ENCODE measurements around the gene KRT38.

The KRT38 gene

GRCh38 chr17:41413353-41413957 lies 27.3 kb downstream of the KRT38 start:
- Histone ChIP-seq H3K27me3 (replicated peaks in 2 of 5; ENCODE audit: control insufficient read depth in 4 of 5, insufficient read depth in 5 of 5, low read length in 4 of 5) (peaks cover 0 to 12% (median 0%) of the 10 kb centered on the region in 5 experiments), H3K4me3 (ENCODE audit: control insufficient read depth in 1 of 7, extremely low read depth in 1 of 7, insufficient read depth in 4 of 7, low read depth in 2 of 7, low read length in 6 of 7) (no peak overlapping the region), H3K4me1 (ENCODE audit: control extremely low read depth in 1 of 4, control insufficient read depth in 4 of 4, insufficient read depth in 4 of 4, low read length in 3 of 4) (no peaks in the 10 kb centered on the region), H3K36me3 (ENCODE audit: control insufficient read depth in 4 of 4, insufficient read depth in 4 of 4, low read length in 3 of 4) (no peaks in the 10 kb centered on the region), H3K27ac (ENCODE audit: insufficient read depth in 1 of 2, low read depth in 1 of 2, low read length in 2 of 2, poor library complexity in 1 of 2, severe bottlenecking in 2 of 2) (no peak overlapping the region), H3K9me3 (ENCODE audit: control extremely low read depth in 1 of 5, control insufficient read depth in 4 of 5, insufficient read depth in 2 of 5, low read depth in 1 of 5, low read length in 4 of 5) (no peaks in the 10 kb centered on the region)
- DNase-seq, result no peak
- ChIA-PET POLR2A (no interaction called here), CTCF (interaction anchor here (1.1 kb wide), 1 partner anchor 10 kb away, joined by 3 read pairs; no protein-coding TSS in a partner anchor)
- WGBS (ENCODE audit: insufficient coverage), result 63% methylated on average over 4 of the region's 5 CpGs

DNA sequence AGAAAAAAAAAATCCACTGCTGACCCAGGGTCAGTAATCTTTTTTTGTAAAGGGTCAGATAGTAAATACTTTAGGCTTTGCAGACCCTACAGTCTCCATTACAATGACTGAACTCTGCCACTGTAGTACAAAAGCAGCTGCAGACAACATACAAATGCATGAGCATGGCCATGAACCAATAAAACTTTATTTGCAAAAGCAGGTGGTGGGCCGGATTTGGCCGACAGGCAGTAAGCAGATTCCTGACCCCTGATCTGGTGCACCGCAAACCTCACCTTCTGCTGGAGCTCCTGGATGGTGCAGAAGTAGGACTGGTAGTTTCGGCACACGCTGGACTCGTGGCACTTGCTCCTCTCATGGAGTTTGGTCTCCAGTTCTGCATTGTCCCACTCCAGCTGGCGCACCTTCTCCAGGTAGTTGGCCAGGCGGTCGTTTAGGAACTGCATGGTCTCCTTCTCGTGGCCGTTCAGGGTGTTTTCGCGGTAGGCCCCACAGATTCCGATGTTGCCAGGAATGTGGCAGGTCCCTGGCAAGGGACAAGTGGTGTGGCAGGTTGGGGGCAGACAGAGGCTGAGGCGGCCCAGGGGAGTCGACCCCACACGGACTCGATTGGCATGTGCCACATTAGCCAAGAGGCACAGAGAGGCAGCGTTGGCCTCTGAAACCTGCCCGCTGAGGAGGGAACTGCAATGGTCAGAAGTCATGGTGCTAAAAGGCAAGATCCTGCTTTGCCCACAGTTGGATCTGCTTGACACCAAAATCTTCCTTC lies 29.5 kb downstream of the KRT38 start:
- no peak overlapping the region for H3K4me3 ChIP-seq (ENCODE audit: control insufficient read depth in 1 of 7, extremely low read depth in 1 of 7, insufficient read depth in 4 of 7, low read depth in 2 of 7, low read length in 6 of 7)
- ChIA-PET POLR2A (interaction anchor here (0.5 kb wide), 1 partner anchor 28 kb away, joined by 3 read pairs; no protein-coding TSS in a partner anchor), CTCF (interaction anchor here (1.2 kb wide), 1 partner anchor 23 kb away, joined by 3 read pairs; no protein-coding TSS in a partner anchor)
- H3K4me1 ChIP-seq (ENCODE audit: control extremely low read depth in 1 of 4, control insufficient read depth in 4 of 4, insufficient read depth in 4 of 4, low read length in 3 of 4), result no peaks in the 10 kb centered on the region
- peaks cover 0 to 12% (median 0%) of the 10 kb centered on the region in 5 experiments for H3K27me3 ChIP-seq (replicated peaks in 2 of 5; ENCODE audit: control insufficient read depth in 4 of 5, insufficient read depth in 5 of 5, low read length in 4 of 5)
- H3K9me3 ChIP-seq (ENCODE audit: control extremely low read depth in 1 of 5, control insufficient read depth in 4 of 5, insufficient read depth in 2 of 5, low read depth in 1 of 5, low read length in 4 of 5), result no peaks in the 10 kb centered on the region
- no peaks in the 10 kb centered on the region for H3K36me3 ChIP-seq (ENCODE audit: control insufficient read depth in 4 of 4, insufficient read depth in 4 of 4, low read length in 3 of 4)
- WGBS (ENCODE audit: insufficient coverage), result 98% methylated on average over 20 of the region's 20 CpGs
- no peak for DNase-seq
- no peak overlapping the region for H3K27ac ChIP-seq (ENCODE audit: insufficient read depth in 1 of 2, low read depth in 1 of 2, low read length in 2 of 2, poor library complexity in 1 of 2, severe bottlenecking in 2 of 2)

DNA sequence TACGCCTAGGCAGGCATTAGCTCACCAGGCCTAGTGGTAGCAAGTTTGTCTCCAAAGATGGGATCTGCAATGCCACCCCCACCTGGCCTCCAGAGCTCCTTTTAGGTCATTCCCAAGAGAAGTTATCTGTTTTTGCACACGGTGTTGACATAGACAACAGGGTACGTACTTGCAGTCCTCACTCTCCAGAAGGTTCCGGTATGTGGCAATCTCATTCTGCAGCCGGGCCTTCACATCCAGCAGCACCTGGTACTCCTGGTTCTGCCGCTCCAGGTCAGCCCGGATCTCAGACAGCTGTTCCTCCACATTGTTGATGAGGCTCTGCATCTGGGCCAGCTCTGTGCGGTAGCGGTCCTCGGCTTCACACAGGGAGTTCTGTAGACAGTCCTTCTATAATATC lies 33.6 kb downstream of the KRT38 start:
- Histone ChIP-seq H3K9me3 (ENCODE audit: control extremely low read depth in 1 of 5, control insufficient read depth in 4 of 5, insufficient read depth in 2 of 5, low read depth in 1 of 5, low read length in 4 of 5) (no peaks in the 10 kb centered on the region), H3K4me1 (ENCODE audit: control extremely low read depth in 1 of 4, control insufficient read depth in 4 of 4, insufficient read depth in 4 of 4, low read length in 3 of 4) (no peaks in the 10 kb centered on the region), H3K4me3 (ENCODE audit: control insufficient read depth in 1 of 7, extremely low read depth in 1 of 7, insufficient read depth in 4 of 7, low read depth in 2 of 7, low read length in 6 of 7) (no peak overlapping the region), H3K27me3 (replicated peaks in 2 of 5; ENCODE audit: control insufficient read depth in 4 of 5, insufficient read depth in 5 of 5, low read length in 4 of 5) (peaks cover 0 to 5% (median 0%) of the 10 kb centered on the region in 5 experiments), H3K36me3 (ENCODE audit: control insufficient read depth in 4 of 4, insufficient read depth in 4 of 4, low read length in 3 of 4) (no peaks in the 10 kb centered on the region), H3K27ac (ENCODE audit: insufficient read depth in 1 of 2, low read depth in 1 of 2, low read length in 2 of 2, poor library complexity in 1 of 2, severe bottlenecking in 2 of 2) (no peak overlapping the region)
- POLR2A ChIA-PET, result no interaction called here
- DNase-seq, result no peak
- 98% methylated on average over 8 of the region's 10 CpGs for WGBS (ENCODE audit: insufficient coverage)
- CTCF ChIA-PET, result no interaction called here

GRCh38 chr17:41406205-41406604 lies 34.6 kb downstream of the KRT38 start:
- no peaks in the 10 kb centered on the region for H3K9me3 ChIP-seq (ENCODE audit: control extremely low read depth in 1 of 5, control insufficient read depth in 4 of 5, insufficient read depth in 2 of 5, low read depth in 1 of 5, low read length in 4 of 5)
- ChIA-PET POLR2A (no interaction called here), CTCF (no interaction called here)
- no peak overlapping the region for H3K27ac ChIP-seq (ENCODE audit: insufficient read depth in 1 of 2, low read depth in 1 of 2, low read length in 2 of 2, poor library complexity in 1 of 2, severe bottlenecking in 2 of 2)
- 83% methylated on average over 2 of the region's 5 CpGs for WGBS (ENCODE audit: insufficient coverage)
- no peak overlapping the region for H3K4me3 ChIP-seq (ENCODE audit: control insufficient read depth in 1 of 7, extremely low read depth in 1 of 7, insufficient read depth in 4 of 7, low read depth in 2 of 7, low read length in 6 of 7)
- H3K27me3 ChIP-seq (replicated peaks in 2 of 5; ENCODE audit: control insufficient read depth in 4 of 5, insufficient read depth in 5 of 5, low read length in 4 of 5), result peaks cover 0 to 2% (median under 1%) of the 10 kb centered on the region in 5 experiments
- no peak for DNase-seq
- no peaks in the 10 kb centered on the region for H3K36me3 ChIP-seq (ENCODE audit: control insufficient read depth in 4 of 4, insufficient read depth in 4 of 4, low read length in 3 of 4)
- H3K4me1 ChIP-seq (ENCODE audit: control extremely low read depth in 1 of 4, control insufficient read depth in 4 of 4, insufficient read depth in 4 of 4, low read length in 3 of 4), result no peaks in the 10 kb centered on the region

GRCh38 chr17:41404024-41404671 lies 36.6 kb downstream of the KRT38 start:
- peak in 2 of 3 donors; percentile 33 to 41 for DNase-seq
- Histone ChIP-seq H3K4me1 (ENCODE audit: control extremely low read depth in 1 of 4, control insufficient read depth in 4 of 4, insufficient read depth in 4 of 4, low read length in 3 of 4) (no peaks in the 10 kb centered on the region), H3K4me3 (ENCODE audit: control insufficient read depth in 1 of 7, extremely low read depth in 1 of 7, insufficient read depth in 4 of 7, low read depth in 2 of 7, low read length in 6 of 7) (no peak overlapping the region), H3K9me3 (ENCODE audit: control extremely low read depth in 1 of 5, control insufficient read depth in 4 of 5, insufficient read depth in 2 of 5, low read depth in 1 of 5, low read length in 4 of 5) (no peaks in the 10 kb centered on the region), H3K27me3 (replicated peaks in 2 of 5; ENCODE audit: control insufficient read depth in 4 of 5, insufficient read depth in 5 of 5, low read length in 4 of 5) (peaks cover 0 to 2% (median 0%) of the 10 kb centered on the region in 5 experiments), H3K27ac (ENCODE audit: insufficient read depth in 1 of 2, low read depth in 1 of 2, low read length in 2 of 2, poor library complexity in 1 of 2, severe bottlenecking in 2 of 2) (no peak overlapping the region), H3K36me3 (ENCODE audit: control insufficient read depth in 4 of 4, insufficient read depth in 4 of 4, low read length in 3 of 4) (no peaks in the 10 kb centered on the region)
- ChIA-PET POLR2A (no interaction called here), CTCF (interaction anchor here (0.7 kb wide), 1 partner anchor 44 kb away, joined by 3 read pairs; no protein-coding TSS in a partner anchor)
- 93% methylated on average over 7 of the region's 7 CpGs for WGBS (ENCODE audit: insufficient coverage)

DNA sequence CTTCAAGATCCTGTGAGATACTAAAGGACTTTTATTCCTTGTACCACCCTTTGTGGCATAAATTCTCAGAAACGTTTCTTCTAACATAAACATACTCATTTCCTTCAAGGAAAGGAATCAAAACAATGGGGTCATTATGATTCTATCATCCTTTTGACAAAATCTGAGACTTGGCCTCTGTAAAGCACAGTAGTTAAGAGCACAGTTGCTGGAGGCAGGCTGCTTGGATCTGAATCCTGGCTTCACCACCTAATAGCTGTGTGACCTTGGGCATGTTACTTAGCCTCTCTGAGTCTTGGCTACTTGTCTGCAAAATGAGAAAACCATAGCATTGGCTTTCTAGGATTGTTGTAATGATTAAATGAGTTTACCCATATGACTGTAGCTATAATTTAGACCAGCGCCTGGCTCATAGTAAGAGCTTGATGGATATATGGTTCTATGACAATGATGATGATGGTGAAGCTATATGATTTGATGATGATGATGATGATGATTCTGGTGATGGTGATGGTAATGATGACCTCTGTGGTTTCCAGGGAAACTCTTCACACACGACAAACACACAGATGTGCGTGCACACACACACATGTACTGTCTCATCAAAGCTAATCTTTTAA lies 37.3 kb downstream of the KRT38 start:
- Histone ChIP-seq H3K4me3 (ENCODE audit: control insufficient read depth in 1 of 7, extremely low read depth in 1 of 7, insufficient read depth in 4 of 7, low read depth in 2 of 7, low read length in 6 of 7) (no peak overlapping the region), H3K4me1 (ENCODE audit: control extremely low read depth in 1 of 4, control insufficient read depth in 4 of 4, insufficient read depth in 4 of 4, low read length in 3 of 4) (no peaks in the 10 kb centered on the region), H3K9me3 (ENCODE audit: control extremely low read depth in 1 of 5, control insufficient read depth in 4 of 5, insufficient read depth in 2 of 5, low read depth in 1 of 5, low read length in 4 of 5) (no peaks in the 10 kb centered on the region), H3K27ac (ENCODE audit: insufficient read depth in 1 of 2, low read depth in 1 of 2, low read length in 2 of 2, poor library complexity in 1 of 2, severe bottlenecking in 2 of 2) (no peak overlapping the region), H3K27me3 (replicated peaks in 2 of 5; ENCODE audit: control insufficient read depth in 4 of 5, insufficient read depth in 5 of 5, low read length in 4 of 5) (peaks cover 0 to 2% (median 0%) of the 10 kb centered on the region in 5 experiments), H3K36me3 (ENCODE audit: control insufficient read depth in 4 of 4, insufficient read depth in 4 of 4, low read length in 3 of 4) (no peaks in the 10 kb centered on the region)
- 61% methylated on average over 2 of the region's 4 CpGs for WGBS (ENCODE audit: insufficient coverage)
- POLR2A ChIA-PET, result no interaction called here
- CTCF ChIA-PET, result no interaction called here
- DNase-seq, result no peak
